GM19239 (cell line): ENCODE measurements around the gene TMEM17.
"Not testable (repeated sequence)": the region's sequence is repeated elsewhere in the genome, so short reads cannot be mapped to it uniquely, and the experiment has no call there.

Experiments
- DNase-seq: peaks from one replicate; pipeline ENCODE4 v3.0.0; 2011; ENCODE audit warnings: low spot score; ENCODE audit not compliant: insufficient read length
- FAIRE-seq: peaks from 2 replicates; lab custom pipeline; 2011; peaks lifted over from hg19 to GRCh38; lab: Jason Lieb, UNC

TMEM17 gene

DNA sequence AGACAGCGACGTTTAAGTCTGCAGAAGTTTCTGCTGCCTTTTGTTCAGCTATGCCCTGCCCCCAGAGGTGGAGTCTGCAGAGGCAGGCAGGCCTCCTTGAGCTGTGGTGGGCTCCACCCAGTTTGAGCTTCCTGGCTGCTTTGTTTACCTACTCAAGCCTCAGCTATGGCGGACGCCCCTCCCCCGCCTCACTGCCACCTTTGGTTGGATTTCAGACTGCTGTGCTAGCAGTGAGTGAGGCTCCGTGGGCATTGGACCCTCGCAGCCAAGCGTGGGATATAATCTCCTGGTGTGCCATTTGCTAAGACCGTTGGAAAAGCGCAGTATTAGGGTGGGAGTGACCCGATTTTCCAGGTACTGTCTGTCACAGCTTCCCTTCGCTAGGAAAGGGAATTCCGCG is 15.1 kb upstream of the TMEM17 start:
- FAIRE-seq, DNase-seq: not testable (repeated sequence)

DNA sequence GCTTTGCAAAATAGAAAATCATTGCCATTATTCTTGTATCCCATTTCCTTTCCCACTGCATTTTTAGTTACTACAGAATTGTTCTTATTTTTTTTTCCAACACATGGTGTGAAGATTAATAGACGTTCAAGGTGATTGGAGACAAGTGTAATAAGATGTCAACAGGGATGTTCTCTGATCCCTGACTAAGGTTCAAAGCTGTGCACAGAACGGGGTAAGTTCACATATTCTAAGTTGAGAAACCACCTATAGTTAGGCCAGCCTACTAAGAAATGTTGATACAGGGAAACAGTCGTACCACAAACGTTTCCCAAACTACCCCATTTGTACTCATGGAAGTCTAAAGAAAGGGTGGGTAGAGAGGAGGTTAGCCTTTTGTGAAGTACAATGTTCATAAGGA is 6.4 kb upstream of the TMEM17 start:
- DNase-seq: no peak
- FAIRE-seq: no peak

DNA sequence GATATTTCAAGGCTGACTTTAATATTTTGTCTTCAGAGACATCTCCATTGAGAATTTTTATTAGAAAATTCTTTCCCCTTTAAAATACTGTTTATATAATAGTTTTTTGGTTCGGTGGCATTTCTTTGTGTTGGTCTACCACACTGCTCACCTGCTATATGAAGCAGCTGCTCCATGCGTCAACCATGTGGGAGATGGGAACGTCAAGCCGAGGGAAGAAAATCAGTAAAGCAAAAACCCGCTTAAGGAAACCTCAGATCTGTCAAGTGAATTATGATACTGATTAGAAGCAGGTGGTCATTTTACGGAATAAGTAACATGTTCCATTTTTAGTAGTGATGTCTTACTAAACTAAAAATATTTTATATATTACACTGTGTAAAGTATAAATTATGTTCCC is 5.6 kb upstream of the TMEM17 start:
- DNase-seq (no peak), FAIRE-seq (no peak)

DNA sequence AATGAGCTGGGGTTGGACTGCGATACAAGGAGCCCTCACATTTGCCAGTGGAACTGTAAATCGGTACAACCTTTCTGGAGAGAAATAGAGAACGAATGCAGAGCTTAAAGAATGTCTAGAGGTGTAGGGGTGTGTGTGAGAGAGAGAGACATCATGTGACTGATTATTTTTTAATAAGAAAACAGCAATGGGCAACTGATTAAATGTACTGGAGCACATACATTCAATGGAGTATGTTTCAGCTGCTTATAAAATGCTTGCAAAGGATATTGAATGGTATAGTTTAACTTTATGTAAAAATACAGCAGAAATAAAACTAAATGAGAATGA is 391 bp upstream of the TMEM17 start:
- peak; percentile 48 for FAIRE-seq
- no peak for DNase-seq

DNA sequence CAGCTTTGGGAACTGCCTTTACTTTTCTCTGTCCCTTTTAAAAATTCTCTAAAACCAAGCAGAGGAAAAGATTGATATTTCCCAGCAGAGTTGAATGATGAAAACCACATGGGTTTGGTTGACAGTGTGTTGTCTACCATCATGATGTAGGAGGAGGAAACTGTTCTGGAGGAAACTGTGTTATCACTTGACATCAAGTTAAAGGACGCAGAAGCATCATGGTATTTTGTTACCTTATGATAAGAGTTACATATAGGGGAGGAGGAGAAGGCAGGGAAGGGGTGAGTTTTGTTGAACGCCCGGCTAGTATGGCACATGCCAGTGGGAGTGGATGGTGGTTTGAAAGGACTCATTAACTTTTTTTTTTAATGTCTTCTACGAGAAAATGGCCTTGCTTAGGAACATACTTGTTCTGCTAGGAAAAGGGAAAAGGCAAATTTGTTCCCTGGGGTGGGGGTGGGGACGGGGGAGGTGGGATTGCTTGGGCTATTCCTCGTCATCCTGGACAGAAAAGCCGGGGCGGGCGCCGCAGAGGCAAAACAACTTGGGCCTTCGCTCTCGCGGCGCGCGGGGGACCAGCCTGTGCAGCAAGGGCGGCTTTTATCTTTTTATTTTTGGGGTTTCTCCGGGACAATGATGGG is 766 bp downstream of the TMEM17 start:
- DNase-seq: no peak
- no peak for FAIRE-seq

DNA sequence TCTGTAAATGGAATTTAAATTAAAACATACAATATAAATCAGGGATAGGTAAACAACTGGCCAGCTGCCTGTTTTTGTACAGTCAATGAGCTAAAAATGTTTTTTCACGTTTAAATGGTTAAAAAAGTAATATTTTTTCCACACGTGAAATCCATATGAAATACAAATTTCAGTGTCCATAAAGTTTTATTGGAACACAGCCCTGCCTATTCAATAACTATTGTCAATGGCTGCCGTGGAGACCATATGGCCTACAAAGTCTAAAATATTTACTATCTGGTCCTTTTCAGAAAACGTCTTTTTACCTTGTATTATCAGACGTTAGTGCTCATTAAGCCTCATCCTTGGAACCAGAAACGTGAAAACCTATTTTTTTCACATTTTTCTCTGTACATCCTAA is 1.3 kb downstream of the TMEM17 start:
- DNase-seq: no peak
- FAIRE-seq: no peak

DNA sequence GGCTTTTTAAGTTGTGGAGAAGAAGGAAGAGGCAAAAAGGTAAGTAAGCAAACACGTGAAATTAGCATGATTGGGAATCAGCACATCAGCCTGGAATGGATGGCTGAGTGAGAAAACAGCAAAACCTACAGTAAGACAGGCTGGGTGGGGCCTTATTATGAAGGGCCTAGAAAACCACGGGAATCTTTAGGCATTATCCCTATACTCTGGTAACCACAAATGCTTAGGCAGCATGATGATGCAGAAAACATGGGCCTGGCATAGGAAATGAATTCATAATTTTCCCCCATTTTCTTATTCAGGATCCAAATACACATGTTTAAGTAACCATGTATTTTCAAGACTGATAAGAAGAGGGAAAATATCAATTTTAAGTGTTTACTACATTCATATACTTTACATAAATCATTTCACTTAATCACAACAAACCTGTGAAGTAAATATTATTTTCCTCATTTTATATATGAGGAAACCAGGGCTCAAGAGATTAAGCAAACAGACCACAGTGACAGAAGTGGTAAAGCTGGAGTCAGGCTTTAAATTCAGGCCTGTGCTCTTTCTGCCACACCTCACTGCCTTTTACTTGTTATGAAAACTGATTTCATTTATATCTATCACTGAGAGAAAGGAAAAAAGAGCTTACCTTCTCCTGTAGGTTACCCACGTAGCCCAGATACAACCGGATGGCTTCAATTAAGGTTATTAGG is 4.0 kb downstream of the TMEM17 start:
- FAIRE-seq: no peak

DNA sequence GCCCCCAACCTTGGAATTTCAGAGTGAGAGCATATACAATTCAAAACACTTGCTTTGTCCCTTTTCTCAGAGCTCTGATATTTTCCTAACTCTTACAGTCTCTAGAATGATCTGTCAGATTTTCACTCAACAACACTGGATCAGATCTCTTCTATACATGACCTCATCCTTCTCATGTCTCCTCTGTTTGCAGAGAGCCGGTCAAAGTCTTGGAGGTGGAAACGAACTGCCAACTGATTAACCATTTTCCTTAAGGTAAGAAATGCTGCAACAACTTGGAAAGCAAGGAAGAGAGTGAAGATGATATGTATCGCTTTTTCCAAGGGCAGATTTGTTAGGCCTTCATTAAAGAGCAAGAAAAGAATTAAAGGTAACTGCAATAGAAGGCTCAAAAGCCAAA is 4.9 kb downstream of the TMEM17 start:
- FAIRE-seq (no peak), DNase-seq (no peak)

More for the DNA sequence above, 4.0 kb downstream of the TMEM17 start:
- DNase-seq: no peak

DNA sequence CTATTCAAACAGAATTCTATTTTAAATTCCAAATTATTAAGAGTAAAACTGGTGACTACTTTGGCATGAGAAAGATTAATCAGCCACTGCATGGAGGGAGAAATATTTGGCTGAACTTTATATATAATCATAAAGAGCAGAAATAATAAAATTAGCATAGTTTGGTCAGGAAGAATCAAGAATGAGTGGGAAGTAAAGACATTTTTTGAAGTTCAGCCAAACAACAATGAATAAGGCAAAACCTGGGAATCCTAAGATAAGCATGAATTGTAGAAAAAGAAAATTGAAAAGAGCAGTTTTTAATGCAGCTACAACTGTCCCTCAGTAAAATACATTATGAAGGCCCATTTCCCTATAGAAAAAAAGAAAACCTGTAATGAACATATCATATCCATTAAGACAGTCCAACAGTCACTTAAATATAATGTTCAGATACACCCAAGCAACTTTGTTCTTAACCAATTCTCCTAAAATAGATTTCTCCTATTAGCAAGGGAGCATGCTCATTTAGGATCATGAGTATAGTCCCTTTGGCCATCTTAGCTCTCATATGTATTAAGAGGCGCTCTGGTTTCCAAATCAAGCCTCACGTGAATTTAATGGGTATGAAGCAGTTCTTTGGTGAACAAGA is 6.5 kb downstream of the TMEM17 start:
- no peak for FAIRE-seq
- no peak for DNase-seq

DNA sequence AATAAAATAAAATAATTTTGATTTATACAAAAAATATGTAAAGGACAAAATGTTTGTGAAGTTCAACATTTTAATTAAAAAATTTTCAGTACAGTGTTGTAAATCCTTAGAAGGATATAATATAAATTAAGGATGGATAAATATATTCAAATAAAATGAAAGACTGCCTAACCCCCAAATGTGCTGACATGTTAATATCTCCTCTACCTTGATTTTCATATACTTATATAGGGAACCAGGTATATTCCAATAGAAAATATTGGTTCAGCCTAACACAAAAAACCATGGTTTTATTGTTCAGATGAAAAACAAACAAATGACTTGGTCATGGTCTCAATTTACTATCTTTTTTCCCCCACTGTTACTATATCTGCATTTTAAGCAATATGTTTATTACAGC is 7.3 kb downstream of the TMEM17 start:
- DNase-seq: no peak
- no peak for FAIRE-seq

DNA sequence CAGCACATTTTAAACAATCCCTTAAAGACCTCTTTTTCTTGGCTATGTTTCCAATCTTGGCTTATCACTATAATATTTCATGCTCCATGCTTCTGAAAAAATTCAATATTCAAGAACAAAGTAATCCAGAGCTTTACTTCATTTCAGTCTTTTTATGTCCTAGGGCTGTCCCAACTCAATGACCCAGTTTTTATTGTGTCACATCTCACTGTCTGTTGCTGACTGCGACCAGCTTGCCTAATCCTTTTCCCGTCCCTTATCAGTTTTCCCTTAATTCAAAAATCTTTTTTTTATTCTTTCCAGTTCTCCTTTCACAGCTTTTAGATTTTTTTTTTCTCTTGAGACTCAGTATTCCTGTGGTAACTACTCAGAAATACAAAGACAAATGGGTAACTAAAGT is 10.2 kb downstream of the TMEM17 start:
- FAIRE-seq: no peak
- DNase-seq: no peak

DNA sequence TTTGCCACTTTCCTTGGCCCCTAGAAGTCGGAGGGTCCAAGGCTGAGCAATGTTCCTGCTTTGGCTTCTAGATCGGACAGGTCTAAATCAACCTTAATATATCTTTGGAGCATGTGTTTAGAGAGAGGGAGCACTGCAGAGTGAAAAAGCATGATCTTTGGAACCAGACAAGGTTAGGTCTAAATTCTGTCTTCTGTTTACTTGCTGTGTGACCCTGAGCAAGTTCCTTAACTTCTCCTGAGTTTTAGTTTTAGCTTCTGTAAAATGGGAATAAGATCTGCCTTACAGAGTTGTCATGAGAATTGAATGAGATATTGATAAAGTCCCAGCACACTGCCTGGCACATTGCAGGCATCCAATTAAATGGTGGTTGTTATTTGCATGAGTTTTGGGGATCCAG is 13.9 kb downstream of the TMEM17 start:
- DNase-seq (no peak), FAIRE-seq (no peak)

DNA sequence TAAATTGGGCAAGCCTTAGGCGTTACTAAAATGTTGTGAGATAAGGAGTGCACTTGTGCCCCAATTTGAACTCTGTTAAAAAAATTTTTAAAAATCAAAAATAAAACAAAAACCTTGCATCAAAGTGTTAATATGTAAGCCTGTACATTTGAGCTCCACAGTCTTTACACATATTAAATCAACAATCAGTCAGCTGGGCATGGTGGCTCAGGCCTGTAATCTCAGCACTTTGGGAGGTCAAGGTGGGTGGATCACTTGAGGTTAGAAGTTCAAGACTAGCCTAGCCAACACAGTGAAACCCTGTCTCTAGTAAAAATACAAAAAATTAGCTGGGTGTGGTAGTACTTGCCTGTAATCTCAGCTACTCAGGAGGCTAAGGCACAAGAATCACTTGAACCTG is 16.3 kb downstream of the TMEM17 start:
- DNase-seq (no peak), FAIRE-seq (no peak)

DNA sequence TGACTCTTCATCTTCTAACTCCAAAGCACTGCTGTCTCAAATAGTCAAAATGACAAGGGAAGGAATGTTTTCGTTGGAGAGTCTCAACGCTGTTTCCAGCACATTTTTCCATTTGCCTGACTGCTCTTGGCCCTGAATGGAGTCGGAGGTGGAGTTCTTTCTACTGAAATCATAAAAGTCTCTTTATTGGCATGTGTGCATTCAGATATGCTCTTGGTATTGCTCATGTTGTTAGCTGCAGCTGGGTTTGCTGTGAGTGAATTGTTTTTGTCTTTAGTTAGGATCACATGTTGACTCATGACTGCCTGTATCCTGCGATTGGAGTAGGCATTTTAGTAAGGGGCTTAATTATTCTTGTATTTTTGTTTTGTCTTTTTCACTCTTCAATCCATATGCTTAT is 16.8 kb downstream of the TMEM17 start:
- DNase-seq (no peak), FAIRE-seq (no peak)

DNA sequence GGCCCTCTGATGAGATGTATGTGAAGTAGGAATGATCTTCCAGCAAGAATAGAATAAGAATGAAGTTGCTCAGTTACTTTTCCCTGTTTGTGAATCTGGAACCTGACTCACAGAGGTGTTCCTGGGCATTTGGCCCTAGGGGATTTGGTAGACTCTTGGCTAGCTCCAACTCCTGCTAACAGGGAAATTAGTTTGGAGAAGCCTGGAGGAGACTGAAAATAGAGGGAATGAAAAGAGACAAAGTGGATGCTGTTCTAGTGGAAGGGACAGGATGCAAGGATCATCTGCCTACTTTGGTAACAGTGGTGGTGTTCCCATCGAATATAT is 19.6 kb downstream of the TMEM17 start:
- DNase-seq: no peak
- FAIRE-seq: no peak

DNA sequence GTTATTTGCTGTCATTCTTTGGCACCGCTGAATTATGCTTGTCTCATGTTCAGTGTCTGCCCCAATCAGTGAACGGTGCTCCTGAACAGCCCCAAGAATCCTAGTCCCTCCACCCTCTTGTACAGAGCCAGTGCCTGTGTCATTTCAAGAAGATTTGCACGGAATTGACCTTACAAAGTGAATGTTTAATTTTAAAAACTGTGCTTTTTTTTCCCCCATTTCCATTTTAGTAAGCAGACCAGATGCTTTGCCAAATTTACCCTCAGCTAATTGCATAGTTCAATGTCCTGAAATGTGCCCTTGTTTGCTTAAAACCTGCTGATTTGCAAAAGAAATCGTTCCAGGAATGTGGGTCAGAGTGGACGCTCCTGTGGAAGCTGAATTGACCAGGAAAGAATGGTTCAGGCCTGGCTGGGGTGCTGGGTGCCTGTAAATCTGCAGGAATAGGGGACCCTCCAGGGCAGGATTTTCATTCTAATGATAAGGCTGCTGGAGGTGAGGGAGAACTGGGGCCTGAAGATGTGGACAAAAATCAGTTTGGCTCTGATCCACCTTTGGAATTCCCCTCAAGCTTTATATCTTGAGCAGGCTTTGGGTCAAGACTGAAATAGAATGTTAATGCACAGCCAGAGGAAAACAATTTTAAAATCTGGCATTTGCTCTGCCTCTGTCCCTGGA is 20.1 kb downstream of the TMEM17 start:
- FAIRE-seq: no peak
- DNase-seq: no peak

DNA sequence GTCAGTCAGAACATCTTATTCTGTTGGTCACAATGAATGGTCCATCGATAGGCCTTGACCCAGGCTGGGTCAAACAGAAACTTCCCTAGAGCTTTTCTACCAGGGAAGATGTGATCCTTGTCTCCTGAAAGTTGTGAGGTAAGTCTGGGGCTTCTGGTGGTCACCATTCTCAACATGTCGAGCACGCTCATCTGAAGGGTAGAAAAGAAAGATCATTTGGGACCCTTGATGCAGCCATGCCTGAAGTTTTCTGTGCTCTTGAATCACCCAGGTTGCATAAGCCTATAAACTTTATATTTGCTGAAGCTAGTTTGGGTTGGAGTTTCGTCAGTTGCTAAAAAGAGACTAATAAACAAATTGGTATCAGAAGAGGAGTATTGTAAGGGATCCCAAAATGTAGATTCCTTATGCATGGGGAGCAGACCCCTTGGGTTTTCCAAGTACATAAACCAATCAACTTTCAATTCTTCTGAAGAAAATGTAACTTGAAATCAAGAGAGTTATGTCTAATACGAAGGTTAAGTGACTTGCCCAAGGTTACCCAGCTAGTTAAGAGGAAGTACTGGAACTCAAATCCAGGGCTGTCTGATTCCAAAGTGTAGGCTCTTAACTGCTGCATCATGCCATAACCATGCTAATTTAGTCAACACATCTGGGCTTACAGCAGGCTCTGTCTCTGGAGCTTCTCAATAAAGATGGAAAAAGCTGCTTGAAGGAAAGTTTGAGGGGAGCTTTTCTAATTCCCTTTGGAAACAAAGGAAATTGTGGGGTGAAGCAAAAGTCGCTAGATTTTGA is 23.2 kb downstream of the TMEM17 start:
- no peak for FAIRE-seq
- no peak for DNase-seq

DNA sequence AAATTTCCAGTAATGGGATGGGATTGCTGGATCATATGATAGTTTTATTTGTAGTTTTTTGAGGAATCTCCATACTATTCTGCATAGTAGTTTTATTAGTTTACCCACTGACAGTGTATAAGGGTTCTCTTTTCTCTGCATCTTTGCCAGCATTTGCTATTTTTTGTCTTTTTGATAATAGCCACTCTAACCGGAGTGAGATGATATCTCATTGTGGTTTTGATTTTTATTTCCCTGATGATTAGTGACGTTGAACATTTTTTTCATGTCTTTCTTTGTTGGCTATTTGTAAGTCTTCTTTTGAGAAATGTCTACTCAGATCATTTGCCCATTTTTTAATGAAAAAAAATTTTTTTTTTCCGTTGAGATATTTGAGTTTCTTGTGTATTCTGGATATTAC is 26.1 kb downstream of the TMEM17 start:
- DNase-seq (no peak), FAIRE-seq (no peak)

DNA sequence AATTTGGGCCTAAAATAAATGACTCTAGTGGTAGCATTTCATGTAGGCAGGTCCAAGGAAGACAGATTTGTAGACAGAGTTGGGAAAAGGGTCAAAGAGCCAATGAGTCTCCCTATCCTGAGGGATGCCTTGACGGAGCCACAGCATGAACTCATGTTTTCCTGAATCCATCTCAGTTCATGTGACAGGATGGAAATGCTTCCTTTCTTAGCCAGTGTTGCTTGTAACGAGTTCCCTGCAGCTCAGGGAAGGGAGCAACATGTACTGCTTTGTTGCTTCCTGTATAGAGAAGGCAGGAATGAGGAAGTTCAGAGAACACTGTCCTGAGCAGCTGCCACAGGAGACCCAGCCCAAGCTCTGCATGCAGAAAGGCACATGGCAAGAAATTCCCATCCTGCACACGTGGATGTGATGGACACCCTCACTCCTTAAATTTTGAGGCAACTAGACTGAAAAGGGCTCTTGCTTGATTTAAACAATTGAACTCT is 27.9 kb downstream of the TMEM17 start:
- no peak for DNase-seq
- no peak for FAIRE-seq

DNA sequence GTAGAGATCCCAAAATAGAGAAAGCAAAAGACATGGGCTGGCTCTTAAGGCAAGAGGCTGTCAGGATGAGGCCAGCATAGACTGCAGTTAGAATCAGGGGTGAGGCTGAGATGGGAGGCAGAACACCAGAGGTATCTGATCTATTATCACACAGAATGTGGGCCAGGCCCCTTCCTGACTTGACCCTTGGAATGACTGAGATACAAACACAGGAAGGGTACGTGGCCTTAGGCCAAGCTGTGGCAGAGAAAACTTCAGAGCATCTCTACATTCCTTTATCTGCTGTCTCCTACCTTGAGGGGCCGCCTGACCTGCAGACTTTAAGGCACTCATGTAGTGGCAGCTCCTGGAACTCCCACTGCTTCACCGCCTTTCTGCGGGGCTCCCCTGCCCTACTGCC is 28.4 kb downstream of the TMEM17 start:
- no peak for DNase-seq
- no peak for FAIRE-seq
